ENCODE results near the gene CKS1B. TPM values are rescaled to one million over a fixed set of nuclear protein-coding genes. Genes with fewer than 3 reads are reported as not detected.

CKS1B gene
- total and polyA plus RNA-seq, 2 donors = 38.4 to 54.9 TPM

DNA sequence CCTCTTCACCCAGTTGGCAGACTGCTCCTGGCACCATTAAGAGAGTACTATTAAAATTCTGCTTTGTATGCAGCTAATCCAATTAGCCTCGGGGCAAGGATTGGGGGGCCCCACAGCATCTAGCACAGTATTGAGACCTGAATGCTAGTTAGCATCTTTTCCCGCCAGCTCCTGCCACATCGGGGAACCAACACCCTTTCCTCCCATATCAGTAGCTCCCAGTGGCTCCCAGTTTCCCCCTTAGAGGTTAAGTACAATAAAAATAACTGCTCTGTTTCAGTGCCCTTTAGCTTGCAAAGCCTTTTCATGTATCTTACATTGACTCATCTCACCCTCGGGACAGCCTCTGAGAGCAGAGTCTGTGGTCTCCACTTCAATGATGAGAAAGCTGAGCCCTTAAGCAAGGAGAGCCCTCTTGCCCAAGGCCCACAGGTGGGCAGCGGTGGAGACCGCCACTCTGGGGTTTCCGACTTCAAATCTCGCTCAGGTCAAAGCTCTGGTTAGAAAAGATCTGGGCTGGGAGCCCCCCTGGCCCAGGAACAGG is 33.8 kb upstream of the CKS1B start:
- H3K4me3 ChIP-seq (ENCODE audit: low read depth, low read length) = no peak overlapping the region
- H3K36me3 ChIP-seq (ENCODE audit: insufficient read depth) = no peaks in the 10 kb centered on the region
- no peaks in the 10 kb centered on the region for H3K4me1 ChIP-seq (ENCODE audit: insufficient read depth)
- peak overlapping the region; percentile 26 for H3K27ac ChIP-seq (ENCODE audit: low read depth)
- DNase-seq (ENCODE audit: extremely low spot score) = no peak
- WGBS = 72% methylated on average over 8 of the region's 8 CpGs

DNA sequence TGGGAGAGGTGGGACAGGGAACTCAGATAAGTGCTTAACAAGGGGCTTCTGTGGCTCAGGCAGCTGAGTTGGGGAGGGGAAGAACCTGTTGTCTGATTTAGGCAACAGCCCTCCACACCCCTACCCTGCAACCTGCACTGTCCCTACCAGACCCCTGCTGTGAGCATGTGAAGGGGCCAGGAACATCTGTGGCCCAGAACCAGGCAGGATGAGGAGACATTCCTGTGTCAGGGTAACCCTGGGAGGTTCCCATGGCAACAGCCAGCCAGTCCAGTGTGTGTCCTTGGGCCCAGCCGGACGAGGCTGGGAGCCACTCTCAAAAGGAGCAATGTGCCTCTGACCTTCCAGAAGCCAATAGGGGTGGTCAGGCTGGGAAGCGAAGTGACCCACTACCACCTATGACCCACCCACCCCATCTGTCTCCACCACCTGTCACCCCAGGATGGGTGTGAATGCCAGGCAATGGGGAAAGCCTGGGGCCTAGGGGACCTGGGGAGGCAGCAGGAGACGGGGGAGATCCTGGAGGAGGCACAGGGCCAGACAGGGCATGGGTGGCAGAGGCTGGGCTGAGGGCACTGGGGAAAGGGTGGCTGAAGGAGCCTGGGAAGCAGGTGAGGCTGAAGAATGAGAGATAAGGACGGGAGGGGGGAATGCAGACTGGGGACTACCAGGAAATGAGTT is 33.0 kb upstream of the CKS1B start:
- Histone ChIP-seq H3K27ac (ENCODE audit: low read depth) (peak overlapping the region; percentile 60), H3K36me3 (ENCODE audit: insufficient read depth) (no peaks in the 10 kb centered on the region), H3K4me1 (ENCODE audit: insufficient read depth) (no peaks in the 10 kb centered on the region), H3K4me3 (ENCODE audit: low read depth, low read length) (no peak overlapping the region)
- 65% methylated on average over 5 of the region's 5 CpGs for WGBS
- DNase-seq (ENCODE audit: extremely low spot score) = no peak

DNA sequence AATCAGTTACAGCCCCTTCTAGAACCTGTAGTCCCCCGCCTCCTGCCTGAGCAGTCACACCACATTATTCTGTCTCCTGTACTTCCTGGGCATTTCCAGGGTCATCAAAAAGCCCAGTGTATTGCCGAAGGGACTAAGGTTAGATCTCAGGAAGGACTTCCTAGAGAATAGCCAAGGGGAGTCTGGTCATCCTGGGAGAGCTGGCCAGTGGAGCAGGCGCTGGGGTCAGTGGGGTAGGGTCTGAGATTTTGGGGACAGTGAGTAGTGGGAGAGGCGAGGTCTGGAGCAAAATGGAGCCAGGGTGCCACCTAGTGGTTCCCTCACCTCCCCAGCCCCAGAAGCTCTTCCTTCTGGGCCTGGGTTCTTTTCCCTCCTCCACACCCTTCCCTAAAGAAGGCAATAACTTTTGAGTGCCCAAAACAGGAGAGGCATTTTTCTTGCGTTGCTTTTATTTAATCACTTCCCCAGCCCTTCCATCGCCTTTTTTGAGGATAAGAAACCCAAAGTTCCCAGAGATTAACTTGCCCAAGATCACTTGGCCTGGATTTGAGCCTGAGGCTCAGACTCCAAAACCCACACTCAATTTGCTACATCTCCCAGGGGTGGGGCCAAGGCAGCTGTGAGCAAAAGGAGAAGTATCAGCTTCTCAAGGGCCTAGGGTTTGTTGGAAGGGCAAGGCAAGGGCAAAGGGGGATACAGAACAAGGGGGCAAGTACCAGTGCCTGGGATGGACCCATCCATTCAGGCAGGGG is 30.7 kb upstream of the CKS1B start:
- WGBS = 41% methylated on average over 6 of the region's 6 CpGs
- Histone ChIP-seq H3K4me3 (ENCODE audit: low read depth, low read length) (no peak overlapping the region), H3K36me3 (ENCODE audit: insufficient read depth) (no peaks in the 10 kb centered on the region), H3K27ac (ENCODE audit: low read depth) (no peak overlapping the region), H3K4me1 (ENCODE audit: insufficient read depth) (no peaks in the 10 kb centered on the region)
- no peak for DNase-seq (ENCODE audit: extremely low spot score)

DNA sequence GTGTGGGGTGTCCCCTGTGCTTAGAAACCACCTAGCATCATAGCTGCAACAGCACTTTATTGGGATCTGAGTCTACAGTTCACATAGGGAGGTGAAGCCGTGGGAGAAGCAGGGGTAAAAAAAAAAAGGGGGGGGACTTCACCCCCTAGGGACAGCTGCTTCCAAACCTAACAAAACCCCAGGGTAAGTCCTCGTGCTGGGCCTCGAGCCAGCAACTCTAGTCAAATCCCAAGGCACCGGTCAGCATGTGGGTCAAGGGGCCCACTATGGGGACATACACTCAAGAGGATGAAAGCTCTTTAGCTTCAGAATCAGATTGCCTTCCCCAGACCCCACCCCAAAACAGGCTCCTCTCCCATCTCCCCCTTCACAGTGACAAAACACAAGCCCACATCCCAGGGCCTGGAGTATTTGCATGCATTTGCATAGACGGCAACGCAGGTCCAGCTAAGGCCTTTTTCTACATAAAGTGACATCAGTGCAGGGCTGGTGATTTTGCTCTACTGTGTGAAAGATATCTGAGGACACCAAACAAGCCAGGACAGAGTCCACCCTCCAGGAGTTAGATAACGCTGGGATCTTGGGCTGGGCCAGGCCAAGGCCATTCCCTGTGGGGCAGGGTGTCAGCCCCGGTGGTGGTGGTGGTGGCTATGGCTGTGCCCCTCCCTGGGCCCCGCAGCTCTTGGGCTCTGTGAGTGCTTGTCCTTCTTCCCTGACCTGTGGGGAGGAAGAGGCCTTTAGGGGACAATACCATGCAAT is 29.9 kb upstream of the CKS1B start:
- no peak for DNase-seq (ENCODE audit: extremely low spot score)
- H3K27ac ChIP-seq (ENCODE audit: low read depth) = no peak overlapping the region
- WGBS = 42% methylated on average over 9 of the region's 9 CpGs

DNA sequence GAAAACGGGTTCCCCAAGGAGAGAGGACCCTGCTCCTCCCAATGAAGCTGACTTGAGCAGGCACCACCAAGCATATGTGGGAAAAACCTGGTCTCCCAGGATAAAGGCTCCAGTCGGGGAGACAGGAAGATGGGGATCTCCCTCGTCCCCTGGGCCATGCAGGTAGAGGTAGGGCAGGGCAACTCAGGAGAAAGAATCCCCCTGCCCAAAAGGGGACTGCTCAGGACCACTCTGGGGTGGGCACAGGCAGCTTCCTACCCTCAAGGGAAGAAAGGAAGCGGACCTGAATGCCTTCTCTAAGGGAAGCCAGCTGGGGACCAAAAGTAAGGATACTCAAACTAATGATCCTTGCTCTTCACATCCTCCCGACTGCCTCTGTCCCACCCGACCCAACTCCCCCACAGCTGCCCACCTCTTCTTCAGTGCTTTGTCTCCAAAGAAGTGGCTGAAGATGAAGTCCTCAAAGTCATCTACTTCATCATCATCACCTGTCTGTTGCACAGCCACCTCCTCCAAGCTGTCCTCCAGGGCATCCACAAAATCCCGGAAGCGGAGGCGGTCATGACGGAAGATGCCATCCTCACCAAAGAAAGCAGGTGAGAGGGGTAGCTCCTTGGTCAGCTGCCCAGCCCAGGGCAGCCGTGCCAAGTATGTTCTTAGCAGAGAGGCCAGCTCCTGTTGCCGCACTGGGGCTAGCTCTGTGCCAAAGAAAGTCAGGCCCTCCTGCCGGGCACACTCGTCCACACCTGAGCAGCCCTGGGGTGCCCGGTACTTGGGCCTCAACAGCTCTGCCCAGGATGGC is 29.1 kb upstream of the CKS1B start:
- no peak for DNase-seq (ENCODE audit: extremely low spot score)
- Histone ChIP-seq H3K4me3 (ENCODE audit: low read depth, low read length) (no peak overlapping the region), H3K36me3 (ENCODE audit: insufficient read depth) (no peaks in the 10 kb centered on the region), H3K27ac (ENCODE audit: low read depth) (no peak overlapping the region), H3K4me1 (ENCODE audit: insufficient read depth) (no peaks in the 10 kb centered on the region)
- 84% methylated on average over 15 of the region's 15 CpGs for WGBS

More for the DNA sequence above, 29.9 kb upstream of the CKS1B start:
- Histone ChIP-seq H3K4me1 (ENCODE audit: insufficient read depth) (no peaks in the 10 kb centered on the region), H3K36me3 (ENCODE audit: insufficient read depth) (no peaks in the 10 kb centered on the region), H3K4me3 (ENCODE audit: low read depth, low read length) (no peak overlapping the region)

DNA sequence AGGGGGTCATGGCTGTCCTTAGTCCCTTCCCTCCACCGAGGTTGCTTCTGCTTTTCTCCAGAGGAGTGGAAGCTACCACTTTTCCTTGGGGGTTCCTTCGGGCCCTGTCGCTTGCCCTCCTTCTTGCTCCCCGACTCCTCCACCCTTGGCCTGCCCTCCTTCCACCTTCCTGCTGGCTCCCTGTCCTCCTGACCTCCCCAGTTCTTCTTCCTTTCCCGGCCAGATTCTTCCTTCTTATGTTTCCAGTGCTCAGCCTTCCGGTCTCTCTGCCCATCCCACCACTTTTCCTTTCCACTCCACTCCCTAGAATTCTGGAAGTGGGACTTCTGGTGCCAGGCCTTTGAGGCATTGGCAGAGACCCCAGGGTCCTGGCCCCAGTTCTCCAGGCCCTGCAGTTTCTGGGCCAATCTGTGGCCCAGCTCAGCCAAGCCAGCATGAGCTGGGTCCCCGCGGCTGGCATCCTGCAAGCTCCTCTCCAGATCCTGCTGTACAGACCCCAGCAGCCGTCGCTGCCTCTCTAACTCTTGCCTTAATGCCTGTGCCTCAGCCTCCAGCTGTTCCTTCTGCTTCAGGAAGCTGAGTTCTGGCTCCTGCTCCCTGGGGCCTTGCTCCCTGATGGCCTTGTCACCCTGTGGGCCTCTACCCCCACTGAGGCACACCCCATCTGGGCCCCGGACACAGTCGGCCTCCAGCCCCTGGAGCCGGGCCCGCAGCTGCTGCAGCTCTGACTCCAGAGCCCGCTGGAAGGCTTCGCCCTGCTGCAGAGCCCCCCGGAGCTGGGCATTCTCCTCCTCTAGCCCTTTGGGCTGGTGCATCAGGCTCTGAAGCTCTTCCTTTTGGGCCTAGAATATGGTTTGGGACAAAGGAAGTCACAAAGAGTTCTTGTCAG is 28.3 kb upstream of the CKS1B start:
- WGBS = 85% methylated on average over 17 of the region's 17 CpGs
- Histone ChIP-seq H3K27ac (ENCODE audit: low read depth) (no peak overlapping the region), H3K36me3 (ENCODE audit: insufficient read depth) (no peaks in the 10 kb centered on the region), H3K4me1 (ENCODE audit: insufficient read depth) (no peaks in the 10 kb centered on the region), H3K4me3 (ENCODE audit: low read depth, low read length) (no peak overlapping the region)
- DNase-seq (ENCODE audit: extremely low spot score) = no peak

DNA sequence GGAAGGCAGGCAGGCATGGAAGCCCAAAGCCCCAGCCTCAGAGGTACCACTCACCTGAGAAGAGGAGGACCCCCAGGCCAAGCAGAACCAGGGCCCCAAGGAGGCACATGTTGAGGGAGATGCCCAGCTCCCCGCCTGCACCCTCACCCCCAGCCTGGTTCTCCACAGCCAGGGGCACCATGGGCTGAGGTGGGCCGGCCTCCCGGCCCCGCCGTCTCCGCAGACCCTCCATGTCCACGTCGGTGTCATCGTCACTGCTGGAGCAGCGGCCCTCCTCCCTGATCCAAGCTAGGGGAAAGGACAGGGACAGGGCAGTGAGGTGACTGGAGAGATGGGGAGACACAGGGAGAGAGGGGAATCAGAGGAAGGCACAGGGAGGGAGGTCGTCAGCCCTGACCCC is 26.4 kb upstream of the CKS1B start:
- Histone ChIP-seq H3K4me3 (ENCODE audit: low read depth, low read length) (no peak overlapping the region), H3K36me3 (ENCODE audit: insufficient read depth) (no peaks in the 10 kb centered on the region), H3K27ac (ENCODE audit: low read depth) (no peak overlapping the region), H3K4me1 (ENCODE audit: insufficient read depth) (no peaks in the 10 kb centered on the region)
- no peak for DNase-seq (ENCODE audit: extremely low spot score)
- 91% methylated on average over 11 of the region's 11 CpGs for WGBS

DNA sequence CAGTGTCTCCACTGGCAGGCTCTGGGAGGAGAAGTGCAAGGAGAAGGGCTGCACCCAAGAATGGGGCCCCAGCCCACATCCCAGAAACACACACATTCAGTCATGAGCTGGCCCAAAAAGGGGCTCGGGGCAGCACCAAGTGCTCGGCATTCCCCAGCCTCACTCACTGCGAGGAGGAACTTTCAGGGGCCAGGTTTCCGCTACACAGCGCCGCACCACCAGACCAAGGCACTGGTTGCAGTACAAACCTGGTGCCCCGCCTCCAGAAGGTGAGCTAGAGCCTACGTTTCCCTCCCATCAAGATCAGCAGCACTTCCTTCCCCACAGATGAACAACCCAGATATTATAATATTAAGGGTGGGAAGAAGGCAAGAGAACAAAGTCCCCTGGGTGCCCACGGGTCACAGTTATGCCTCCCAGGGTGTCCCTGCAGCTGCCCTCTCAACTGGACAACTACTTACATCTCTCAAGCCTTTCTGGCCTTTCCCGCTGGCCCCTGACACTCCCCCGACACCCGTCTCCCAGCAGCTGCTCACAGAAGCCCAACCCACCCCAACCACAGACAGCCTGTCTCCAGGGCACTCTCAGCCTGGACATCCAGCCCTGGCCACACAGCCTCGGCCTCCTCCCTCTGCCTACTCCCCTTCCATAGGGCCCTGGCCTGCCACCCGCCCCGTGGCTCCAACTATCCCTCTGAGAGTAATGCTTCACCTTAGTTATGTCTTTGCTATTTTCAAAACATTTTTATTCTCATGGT is 22.4 kb upstream of the CKS1B start:
- no peak for DNase-seq (ENCODE audit: extremely low spot score)
- Histone ChIP-seq H3K4me3 (ENCODE audit: low read depth, low read length) (no peak overlapping the region), H3K4me1 (ENCODE audit: insufficient read depth) (no peaks in the 10 kb centered on the region), H3K27ac (ENCODE audit: low read depth) (no peak overlapping the region), H3K36me3 (ENCODE audit: insufficient read depth) (no peaks in the 10 kb centered on the region)
- 67% methylated on average over 15 of the region's 15 CpGs for WGBS

DNA sequence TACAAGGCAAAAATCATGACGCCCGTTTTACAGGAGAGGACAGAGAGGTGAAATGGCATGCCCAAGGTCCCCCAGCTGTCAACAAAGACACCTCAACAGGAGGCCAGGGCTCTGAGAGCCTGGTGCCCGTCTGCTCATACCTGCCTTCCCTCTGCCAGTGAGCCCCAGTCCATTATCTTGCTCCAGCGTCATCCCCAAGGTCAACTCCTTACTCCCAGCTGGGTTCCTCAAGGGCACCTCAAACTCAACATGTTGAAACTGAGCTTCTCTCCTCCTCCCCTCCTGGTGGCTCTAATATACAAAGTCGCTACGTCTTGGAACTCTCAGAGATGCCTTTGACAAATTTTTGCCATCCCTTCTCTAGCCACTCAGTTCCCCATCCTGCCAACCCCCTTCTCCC is 21.8 kb upstream of the CKS1B start:
- no peak overlapping the region for H3K27ac ChIP-seq (ENCODE audit: low read depth)
- no peak for DNase-seq (ENCODE audit: extremely low spot score)
- 82% methylated on average over 6 of the region's 6 CpGs for WGBS
- H3K36me3 ChIP-seq (ENCODE audit: insufficient read depth) = no peaks in the 10 kb centered on the region
- no peak overlapping the region for H3K4me3 ChIP-seq (ENCODE audit: low read depth, low read length)
- no peaks in the 10 kb centered on the region for H3K4me1 ChIP-seq (ENCODE audit: insufficient read depth)

DNA sequence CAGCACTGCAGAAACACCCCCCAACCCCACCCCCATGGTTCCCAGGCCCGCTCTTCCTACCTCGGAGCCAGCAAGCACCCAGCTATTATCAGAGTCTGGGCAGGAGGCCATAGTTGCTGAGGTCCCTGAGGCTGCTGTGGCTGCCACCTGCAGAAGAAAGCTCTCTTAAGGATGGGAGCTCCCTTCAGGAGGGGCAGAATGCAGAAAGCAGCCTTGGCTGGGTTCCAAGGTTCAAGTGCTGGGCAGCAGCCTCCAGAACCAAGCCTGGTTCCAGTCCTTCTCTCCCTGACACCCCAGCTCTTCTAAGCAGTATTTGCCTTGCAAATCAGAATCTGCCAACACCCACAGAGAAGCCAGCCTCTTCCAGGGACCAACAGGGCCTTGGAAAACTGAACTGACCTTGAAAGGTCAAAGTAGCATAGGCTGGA is 20.9 kb upstream of the CKS1B start:
- 70% methylated on average over 2 of the region's 2 CpGs for WGBS
- H3K36me3 ChIP-seq (ENCODE audit: insufficient read depth) = no peaks in the 10 kb centered on the region
- no peak for DNase-seq (ENCODE audit: extremely low spot score)
- H3K4me1 ChIP-seq (ENCODE audit: insufficient read depth) = no peaks in the 10 kb centered on the region
- no peak overlapping the region for H3K27ac ChIP-seq (ENCODE audit: low read depth)
- no peak overlapping the region for H3K4me3 ChIP-seq (ENCODE audit: low read depth, low read length)

DNA sequence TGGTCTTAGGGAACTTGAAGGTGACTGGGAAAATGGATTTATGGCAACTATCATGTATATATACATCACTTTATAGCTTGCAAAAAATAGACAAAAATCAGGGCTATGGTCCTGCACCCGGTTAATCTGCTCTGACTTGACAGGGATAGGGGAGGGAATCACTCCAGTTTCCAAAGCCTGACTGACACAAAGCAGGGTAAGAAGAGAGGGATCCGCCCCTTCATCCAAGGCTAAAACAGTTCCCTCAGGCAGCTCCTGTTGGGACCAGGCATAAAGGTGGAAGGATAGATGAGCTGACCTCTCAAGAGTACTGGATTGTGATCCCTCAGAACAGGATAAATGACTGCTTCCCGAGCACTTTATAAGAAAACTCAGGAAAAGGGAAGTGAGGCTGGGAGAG is 19.9 kb upstream of the CKS1B start:
- Histone ChIP-seq H3K27ac (ENCODE audit: low read depth) (no peak overlapping the region), H3K36me3 (ENCODE audit: insufficient read depth) (no peaks in the 10 kb centered on the region), H3K4me3 (ENCODE audit: low read depth, low read length) (no peak overlapping the region), H3K4me1 (ENCODE audit: insufficient read depth) (no peaks in the 10 kb centered on the region)
- 58% methylated on average over 3 of the region's 3 CpGs for WGBS
- no peak for DNase-seq (ENCODE audit: extremely low spot score)
